Immature natural killer cell (primary cell): ENCODE data around the gene RAP1GAP2. TPM values are rescaled to one million over a fixed set of nuclear protein-coding genes. Genes with fewer than 3 reads are reported as not detected.

Experiments
- DNase-seq, 3 donors: peaks; one replicate each; pipeline ENCODE4 v3.0.0; 2022; ENCODE audit warnings: mixed read lengths in 1 of 3
- H3K27ac Mint-ChIP-seq, 6 donors: one replicate each; pipeline ENCODE4 v1.8.0; 2020; ENCODE audit warnings: mixed read lengths in 6 of 6, mild to moderate bottlenecking in 5 of 6, inconsistent platforms in 4 of 6, moderate library complexity in 3 of 6
- H3K27me3 Mint-ChIP-seq, 3 donors: one replicate each; pipeline ENCODE4 v1.8.0; 2020 to 2021; ENCODE audit warnings: low read depth in 3 of 3, mild to moderate bottlenecking in 3 of 3, mixed read lengths in 3 of 3, moderate library complexity in 3 of 3, inconsistent platforms in 1 of 3
- H3K36me3 Mint-ChIP-seq, 3 donors: one replicate each; pipeline ENCODE4 v1.8.0; 2020; ENCODE audit warnings: mixed read lengths in 3 of 3, inconsistent platforms in 2 of 3, mild to moderate bottlenecking in 2 of 3
- H3K4me1 Mint-ChIP-seq, 2 donors: one replicate each; pipeline ENCODE4 v1.8.0; 2020; ENCODE audit warnings: inconsistent platforms in 2 of 2, mild to moderate bottlenecking in 2 of 2, mixed read lengths in 2 of 2, moderate library complexity in 1 of 2
- H3K4me3 Mint-ChIP-seq, 5 donors: one replicate each; pipeline ENCODE4 v1.8.0; 2020; ENCODE audit warnings: mild to moderate bottlenecking in 5 of 5, mixed read lengths in 5 of 5, inconsistent platforms in 3 of 5, moderate library complexity in 3 of 5
- H3K9me3 Mint-ChIP-seq, 6 donors: one replicate each; pipeline ENCODE4 v1.8.0; 2020; ENCODE audit warnings: mild to moderate bottlenecking in 6 of 6, mixed read lengths in 6 of 6, inconsistent platforms in 4 of 6, moderate library complexity in 3 of 6
- polyA plus RNA-seq, 3 donors: library from polyadenylated mRNA; unstranded; fragments of 300-500 nt; fragmentation: Illumina TruSeq; gene quantifications; one replicate each; pipeline ENCODE4 v1.2.3, GENCODE V29; 2021

The RAP1GAP2 gene
- polyA plus RNA-seq, 3 donors from 2014 or later, result 2.5 to 28.9 (median 6.4) TPM

- peaks cover 91 to 94% of the 10 kb centered on the region in 2 donors for H3K4me1 Mint-ChIP-seq
- peaks cover 24 to 36% (median 29%) of the 10 kb centered on the region in 3 donors for H3K27me3 Mint-ChIP-seq
- H3K9me3 Mint-ChIP-seq, result no peaks in the 10 kb centered on the region
- peaks cover 13 to 19% (median 16%) of the 10 kb centered on the region in 3 donors for H3K36me3 Mint-ChIP-seq
- peak overlapping the region; percentile 78 to 97 (median 92) for H3K27ac Mint-ChIP-seq
- peak in 1 of 3 donors; percentile 24 for DNase-seq
- H3K4me3 Mint-ChIP-seq, result peak overlapping the region; percentile 98 to 100 (median 99)
These were observed 636 bp upstream of the RAP1GAP2 start for GRCh38 chr17:2795441-2796163.

GRCh38 chr17:2797226-2797625, 988 bp downstream of the RAP1GAP2 start:
- H3K27me3 Mint-ChIP-seq, result peaks cover 17 to 28% (median 20%) of the 10 kb centered on the region in 3 donors
- H3K36me3 Mint-ChIP-seq, result peaks cover 17 to 27% (median 24%) of the 10 kb centered on the region in 3 donors
- no peak for DNase-seq
- no peaks in the 10 kb centered on the region for H3K9me3 Mint-ChIP-seq
- H3K4me3 Mint-ChIP-seq, result peak overlapping the region; percentile 98 to 100 (median 99)
- H3K27ac Mint-ChIP-seq, result peak overlapping the region; percentile 78 to 97 (median 92)
- H3K4me1 Mint-ChIP-seq, result peaks cover 87 to 89% of the 10 kb centered on the region in 2 donors

GRCh38 chr17:2797637-2798036, 1.4 kb downstream of the RAP1GAP2 start:
- no peaks in the 10 kb centered on the region for H3K9me3 Mint-ChIP-seq
- H3K27me3 Mint-ChIP-seq, result peaks cover 13 to 24% (median 16%) of the 10 kb centered on the region in 3 donors
- peak overlapping the region; percentile 98 to 100 (median 99) for H3K4me3 Mint-ChIP-seq
- H3K27ac Mint-ChIP-seq, result peak overlapping the region; percentile 78 to 97 (median 92)
- DNase-seq, result no peak
- peaks cover 87 to 89% of the 10 kb centered on the region in 2 donors for H3K4me1 Mint-ChIP-seq
- H3K36me3 Mint-ChIP-seq, result peaks cover 19 to 30% (median 26%) of the 10 kb centered on the region in 3 donors

GRCh38 chr17:2798188-2798587, 1.9 kb downstream of the RAP1GAP2 start:
- Mint-ChIP-seq H3K27me3 (peaks cover 8 to 20% (median 11%) of the 10 kb centered on the region in 3 donors), H3K4me1 (peaks cover 87 to 89% of the 10 kb centered on the region in 2 donors), H3K27ac (peak overlapping the region; percentile 78 to 97 (median 92)), H3K36me3 (peaks cover 24 to 35% (median 32%) of the 10 kb centered on the region in 3 donors), H3K4me3 (peak overlapping the region; percentile 98 to 100 (median 99)), H3K9me3 (no peaks in the 10 kb centered on the region)
- DNase-seq, result no peak

GRCh38 chr17:2798678-2799077, 2.4 kb downstream of the RAP1GAP2 start:
- Mint-ChIP-seq H3K27me3 (peaks cover 8 to 19% (median 9%) of the 10 kb centered on the region in 3 donors), H3K27ac (peak overlapping the region; percentile 56 to 90 (median 78)), H3K9me3 (no peaks in the 10 kb centered on the region), H3K4me1 (peaks cover 87 to 89% of the 10 kb centered on the region in 2 donors), H3K36me3 (peaks cover 29 to 40% (median 36%) of the 10 kb centered on the region in 3 donors), H3K4me3 (peak overlapping the region; percentile 98 to 100 (median 99))
- peak; percentile 35 to 46 (median 40) for DNase-seq

GRCh38 chr17:2799653-2800052, 3.4 kb downstream of the RAP1GAP2 start:
- Mint-ChIP-seq H3K9me3 (no peaks in the 10 kb centered on the region), H3K27me3 (peaks cover 8 to 18% (median 9%) of the 10 kb centered on the region in 3 donors), H3K4me1 (peaks cover 87 to 89% of the 10 kb centered on the region in 2 donors), H3K36me3 (peaks cover 31 to 47% (median 41%) of the 10 kb centered on the region in 3 donors), H3K4me3 (peak overlapping the region; percentile 98 to 100 (median 99)), H3K27ac (peak overlapping the region in 5 of 6 donors; percentile 59 to 90 (median 78))
- no peak for DNase-seq

GRCh38 chr17:2800367-2800766, 4.1 kb downstream of the RAP1GAP2 start:
- Mint-ChIP-seq H3K9me3 (no peaks in the 10 kb centered on the region), H3K4me3 (peak overlapping the region; percentile 98 to 100 (median 99)), H3K36me3 (peaks cover 31 to 51% (median 41%) of the 10 kb centered on the region in 3 donors), H3K27me3 (peaks cover 8 to 18% (median 9%) of the 10 kb centered on the region in 3 donors), H3K4me1 (peaks cover 85 to 89% of the 10 kb centered on the region in 2 donors), H3K27ac (peak overlapping the region in 4 of 6 donors; percentile 56 to 80 (median 68))
- no peak for DNase-seq

GRCh38 chr17:2801841-2802240, 5.6 kb downstream of the RAP1GAP2 start:
- H3K36me3 Mint-ChIP-seq, result peaks cover 29 to 51% (median 38%) of the 10 kb centered on the region in 3 donors
- peaks cover 0 to 10% (median 1%) of the 10 kb centered on the region in 3 donors for H3K27me3 Mint-ChIP-seq
- DNase-seq, result no peak
- H3K27ac Mint-ChIP-seq, result peak overlapping the region in 5 of 6 donors; percentile 34 to 90 (median 76)
- H3K9me3 Mint-ChIP-seq, result no peaks in the 10 kb centered on the region
- peaks cover 81 to 87% of the 10 kb centered on the region in 2 donors for H3K4me1 Mint-ChIP-seq
- peak overlapping the region; percentile 7 to 62 (median 52) for H3K4me3 Mint-ChIP-seq

GRCh38 chr17:2802574-2802973, 6.3 kb downstream of the RAP1GAP2 start:
- no peak for DNase-seq
- no peaks in the 10 kb centered on the region for H3K9me3 Mint-ChIP-seq
- H3K27me3 Mint-ChIP-seq, result peaks cover 0 to 12% (median 2%) of the 10 kb centered on the region in 3 donors
- H3K4me1 Mint-ChIP-seq, result peaks cover 87 to 89% of the 10 kb centered on the region in 2 donors
- H3K4me3 Mint-ChIP-seq, result peak overlapping the region; percentile 28 to 68 (median 54)
- peaks cover 30 to 53% (median 33%) of the 10 kb centered on the region in 3 donors for H3K36me3 Mint-ChIP-seq
- peak overlapping the region in 4 of 6 donors; percentile 2 to 79 (median 78) for H3K27ac Mint-ChIP-seq

GRCh38 chr17:2803386-2803785, 7.1 kb downstream of the RAP1GAP2 start:
- H3K36me3 Mint-ChIP-seq, result peaks cover 30 to 57% (median 33%) of the 10 kb centered on the region in 3 donors
- peak overlapping the region in 5 of 6 donors; percentile 42 to 80 (median 79) for H3K27ac Mint-ChIP-seq
- no peak for DNase-seq
- peak overlapping the region in 4 of 5 donors; percentile 49 to 68 (median 55) for H3K4me3 Mint-ChIP-seq
- H3K27me3 Mint-ChIP-seq, result peaks cover 0 to 7% (median 2%) of the 10 kb centered on the region in 3 donors
- H3K9me3 Mint-ChIP-seq, result no peaks in the 10 kb centered on the region
- peaks cover 87 to 89% of the 10 kb centered on the region in 2 donors for H3K4me1 Mint-ChIP-seq

GRCh38 chr17:2803971-2804370, 7.7 kb downstream of the RAP1GAP2 start:
- Mint-ChIP-seq H3K9me3 (no peaks in the 10 kb centered on the region), H3K4me3 (peak overlapping the region in 3 of 5 donors; percentile 32 to 54 (median 34)), H3K27me3 (peaks cover 0 to 7% (median 2%) of the 10 kb centered on the region in 3 donors), H3K36me3 (peaks cover 29 to 58% (median 31%) of the 10 kb centered on the region in 3 donors), H3K27ac (peak overlapping the region in 5 of 6 donors; percentile 64 to 80 (median 79)), H3K4me1 (peaks cover 88 to 91% of the 10 kb centered on the region in 2 donors)
- DNase-seq, result no peak

- H3K4me3 Mint-ChIP-seq, result peak overlapping the region in 4 of 5 donors; percentile 27 to 46 (median 36)
- H3K27me3 Mint-ChIP-seq, result peaks cover 0 to 7% (median 3%) of the 10 kb centered on the region in 3 donors
- H3K27ac Mint-ChIP-seq, result peak overlapping the region in 5 of 6 donors; percentile 17 to 64 (median 32)
- peaks cover 83 to 89% of the 10 kb centered on the region in 2 donors for H3K4me1 Mint-ChIP-seq
- H3K9me3 Mint-ChIP-seq, result no peaks in the 10 kb centered on the region
- peaks cover 26 to 56% (median 29%) of the 10 kb centered on the region in 3 donors for H3K36me3 Mint-ChIP-seq
- DNase-seq, result no peak
These were observed 8.7 kb downstream of the RAP1GAP2 start for GRCh38 chr17:2804912-2805311.

GRCh38 chr17:2805961-2806360, 9.7 kb downstream of the RAP1GAP2 start:
- peak overlapping the region; percentile 31 to 62 (median 54) for H3K4me3 Mint-ChIP-seq
- H3K4me1 Mint-ChIP-seq, result peaks cover 84 to 91% of the 10 kb centered on the region in 2 donors
- peaks cover 25 to 53% (median 26%) of the 10 kb centered on the region in 3 donors for H3K36me3 Mint-ChIP-seq
- no peaks in the 10 kb centered on the region for H3K9me3 Mint-ChIP-seq
- H3K27ac Mint-ChIP-seq, result peak overlapping the region in 5 of 6 donors; percentile 3 to 80 (median 24)
- DNase-seq, result no peak
- peaks cover 0 to 5% (median 4%) of the 10 kb centered on the region in 3 donors for H3K27me3 Mint-ChIP-seq
